AG04450 (cell line): ENCODE data around the gene MAN2B1. TPM values are rescaled to one million over a fixed set of nuclear protein-coding genes. Genes with fewer than 3 reads are reported as not detected.
"Not testable (repeated sequence)": the region's sequence is repeated elsewhere in the genome, so short reads cannot be mapped to it uniquely, and the experiment has no call there.

Experiments used
- CTCF ChIA-PET: fragments of 300-600, 350-600 bp; formaldehyde crosslinking; extraction: SDS; loops from one replicate; lab custom pipeline; 2022; ENCODE audit warnings: antibody characterized with exemption, inconsistent platforms; lab: Charles Lee
- POLR2A ChIA-PET: fragments of 350-600 bp; formaldehyde crosslinking; extraction: SDS; loops from one replicate; lab custom pipeline; 2021; ENCODE audit warnings: antibody characterized with exemption, inconsistent platforms; lab: Yijun Ruan, JAX
- DNase-seq: peaks from one replicate; pipeline ENCODE4 v3.0.0-alpha.2; 2011; ENCODE audit warnings: low read depth, low spot score
- H3K27ac ChIP-seq: one replicate; pipeline ENCODE4 v1.5.1; 2012; ENCODE audit warnings: low read depth, low read length, control low read depth
- H3K27me3 ChIP-seq: one replicate; pipeline ENCODE4 v1.6.0; 2012; ENCODE audit warnings: low read length; ENCODE audit not compliant: control insufficient read depth, insufficient read depth
- H3K4me3 ChIP-seq: 2 replicates; pipeline ENCODE4 v1.5.1; 2011; ENCODE audit warnings: mild to moderate bottlenecking, low read depth, low read length, control low read depth
- H3K9me3 ChIP-seq: 2 replicates; pipeline ENCODE4 v1.5.1; 2012; ENCODE audit warnings: low read length; ENCODE audit not compliant: control insufficient read depth, insufficient read depth
- polyA plus RNA-seq: library from polyadenylated mRNA; depleted of rRNA; stranded (reverse); fragments of >200 nt; gene quantifications from 2 replicates; pipeline ENCODE4 v1.2.3, GENCODE V29; 2011
- TF ChIP-seq, protein P1 (sequence below): IDR thresholded peaks from 2 replicates; pipeline ENCODE4 v1.5.1; 2011; ENCODE audit warnings: low read depth, low read length, control low read depth, inconsistent platforms

The MAN2B1 gene
- polyA plus RNA-seq, 1 experiment, result 30.9 TPM

DNA sequence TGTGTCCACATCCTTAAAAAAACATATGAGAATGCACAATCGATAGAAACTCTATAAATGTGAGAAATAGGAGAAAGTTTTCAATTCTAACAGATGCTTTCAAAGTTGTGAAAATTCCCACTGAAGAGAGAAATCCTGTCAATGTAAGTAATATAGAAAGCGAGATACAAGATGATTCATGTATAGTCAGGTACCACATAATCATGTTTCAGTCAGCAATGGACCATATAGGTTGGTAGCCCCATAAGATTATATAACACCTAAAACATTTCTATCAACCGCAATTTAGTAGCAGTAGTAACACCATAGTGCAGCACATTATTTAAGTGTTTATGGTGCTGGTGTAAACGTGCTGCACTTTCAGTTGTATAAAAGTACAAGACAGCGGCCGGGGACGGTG is 37.3 kb downstream of the MAN2B1 start:
- DNase-seq, result no peak
- H3K9me3 ChIP-seq, result peaks cover 68% of the 10 kb centered on the region
- TF ChIP-seq, protein P1, sequence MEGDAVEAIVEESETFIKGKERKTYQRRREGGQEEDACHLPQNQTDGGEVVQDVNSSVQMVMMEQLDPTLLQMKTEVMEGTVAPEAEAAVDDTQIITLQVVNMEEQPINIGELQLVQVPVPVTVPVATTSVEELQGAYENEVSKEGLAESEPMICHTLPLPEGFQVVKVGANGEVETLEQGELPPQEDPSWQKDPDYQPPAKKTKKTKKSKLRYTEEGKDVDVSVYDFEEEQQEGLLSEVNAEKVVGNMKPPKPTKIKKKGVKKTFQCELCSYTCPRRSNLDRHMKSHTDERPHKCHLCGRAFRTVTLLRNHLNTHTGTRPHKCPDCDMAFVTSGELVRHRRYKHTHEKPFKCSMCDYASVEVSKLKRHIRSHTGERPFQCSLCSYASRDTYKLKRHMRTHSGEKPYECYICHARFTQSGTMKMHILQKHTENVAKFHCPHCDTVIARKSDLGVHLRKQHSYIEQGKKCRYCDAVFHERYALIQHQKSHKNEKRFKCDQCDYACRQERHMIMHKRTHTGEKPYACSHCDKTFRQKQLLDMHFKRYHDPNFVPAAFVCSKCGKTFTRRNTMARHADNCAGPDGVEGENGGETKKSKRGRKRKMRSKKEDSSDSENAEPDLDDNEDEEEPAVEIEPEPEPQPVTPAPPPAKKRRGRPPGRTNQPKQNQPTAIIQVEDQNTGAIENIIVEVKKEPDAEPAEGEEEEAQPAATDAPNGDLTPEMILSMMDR, result no peak
- no peak overlapping the region for H3K4me3 ChIP-seq
- H3K27ac ChIP-seq, result no peak overlapping the region
- no peaks in the 10 kb centered on the region for H3K27me3 ChIP-seq
- ChIA-PET POLR2A (no interaction called here), CTCF (interaction anchor here (1.5 kb wide), 1 partner anchor 43 kb away, joined by 3 read pairs; no protein-coding TSS in a partner anchor)

DNA sequence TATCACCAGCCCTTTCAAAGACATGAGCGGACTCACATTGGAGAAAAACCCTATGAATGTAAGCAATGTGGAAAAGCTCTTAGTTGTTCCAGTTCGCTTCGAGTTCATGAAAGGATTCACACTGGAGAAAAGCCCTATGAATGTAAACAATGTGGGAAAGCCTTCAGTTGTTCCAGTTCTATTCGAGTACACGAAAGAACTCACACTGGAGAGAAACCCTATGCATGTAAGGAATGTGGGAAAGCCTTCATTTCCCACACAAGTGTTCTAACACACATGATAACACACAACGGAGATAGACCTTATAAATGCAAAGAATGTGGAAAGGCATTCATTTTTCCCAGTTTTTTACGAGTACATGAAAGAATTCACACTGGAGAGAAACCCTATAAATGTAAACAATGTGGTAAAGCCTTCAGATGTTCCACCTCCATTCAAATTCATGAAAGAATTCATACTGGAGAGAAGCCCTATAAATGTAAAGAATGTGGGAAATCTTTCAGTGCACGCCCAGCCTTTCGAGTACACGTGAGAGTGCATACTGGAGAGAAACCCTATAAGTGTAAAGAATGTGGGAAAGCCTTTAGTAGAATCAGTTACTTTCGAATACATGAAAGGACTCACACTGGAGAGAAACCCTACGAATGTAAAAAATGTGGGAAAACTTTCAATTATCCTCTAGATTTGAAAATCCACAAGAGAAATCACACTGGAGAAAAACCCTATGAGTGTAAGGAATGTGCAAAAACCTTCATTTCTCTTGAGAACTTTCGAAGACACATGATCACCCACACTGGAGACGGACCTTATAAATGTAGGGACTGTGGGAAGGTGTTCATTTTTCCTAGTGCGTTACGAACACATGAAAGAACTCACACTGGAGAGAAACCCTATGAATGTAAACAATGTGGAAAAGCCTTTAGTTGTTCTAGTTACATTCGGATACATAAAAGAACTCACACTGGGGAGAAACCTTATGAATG is 38.2 kb downstream of the MAN2B1 start:
- H3K27ac ChIP-seq, result no peak overlapping the region

DNA sequence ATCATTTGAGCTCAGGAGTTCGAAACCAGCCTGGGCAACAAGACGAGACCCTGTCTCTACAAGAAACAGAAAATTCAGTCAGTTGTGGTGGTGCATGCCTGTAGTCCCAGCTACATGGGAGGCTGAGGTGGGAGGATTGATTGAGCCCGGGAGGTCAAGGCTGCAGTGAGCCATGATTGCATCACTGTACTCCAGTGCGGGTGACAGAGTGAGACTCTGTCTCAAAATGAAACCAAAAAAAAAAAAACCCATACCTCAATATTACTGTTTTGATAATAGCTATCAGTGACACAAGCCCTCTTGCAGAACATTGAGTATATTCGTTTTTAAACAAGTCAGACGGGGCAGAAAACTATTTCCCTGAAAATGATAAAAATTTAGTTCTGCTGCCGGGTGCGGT is 39.6 kb downstream of the MAN2B1 start:
- no peaks in the 10 kb centered on the region for H3K27me3 ChIP-seq
- TF ChIP-seq, protein P1, result no peak
- no peak overlapping the region for H3K4me3 ChIP-seq
- H3K27ac ChIP-seq, result no peak overlapping the region
- ChIA-PET POLR2A (no interaction called here), CTCF (interaction anchor here (0.5 to 1.1 kb wide), 3 partner anchors 13 to 566 kb away, joined by 3 to 4 read pairs (median 4); no protein-coding TSS in a partner anchor)
- DNase-seq, result no peak
- H3K9me3 ChIP-seq, result peaks cover 79% of the 10 kb centered on the region

More for the DNA sequence above, 38.2 kb downstream of the MAN2B1 start:
- Histone ChIP-seq H3K27me3 (no peaks in the 10 kb centered on the region), H3K9me3 (peaks cover 75% of the 10 kb centered on the region), H3K4me3 (no peak overlapping the region)
- ChIA-PET POLR2A (no interaction called here), CTCF (no interaction called here)
- DNase-seq, result no peak
- TF ChIP-seq, protein P1, result no peak

DNA sequence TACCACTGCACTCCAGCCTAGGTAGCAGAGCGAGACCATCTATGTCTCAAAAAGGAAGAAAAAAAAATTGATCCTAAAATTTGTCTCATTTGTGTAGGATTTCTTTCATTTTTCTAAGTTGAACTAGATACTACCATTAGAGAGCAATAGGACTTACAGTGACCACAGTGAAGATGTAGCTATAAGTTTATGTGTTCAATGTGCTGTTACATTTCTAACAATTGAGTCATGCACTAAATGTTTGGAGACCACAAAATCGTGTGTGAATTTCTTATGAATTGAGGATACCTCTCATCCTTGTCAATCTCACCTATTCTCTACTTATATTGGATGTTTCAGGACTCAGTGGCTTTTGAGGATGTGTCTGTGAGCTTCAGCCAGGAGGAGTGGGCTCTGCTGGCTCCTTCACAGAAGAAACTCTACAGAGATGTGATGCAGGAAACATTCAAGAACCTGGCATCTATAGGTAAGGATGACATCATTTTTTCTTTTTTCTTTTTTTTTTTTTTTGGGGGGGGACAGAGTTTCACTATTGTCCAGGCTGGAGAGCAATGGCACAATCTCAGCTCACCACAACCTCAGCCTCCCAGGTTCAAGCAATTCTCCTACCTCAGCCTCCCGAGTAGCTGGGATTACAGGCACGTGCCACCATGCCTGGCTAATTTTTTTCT is 43.0 kb downstream of the MAN2B1 start:
- DNase-seq, result no peak
- H3K4me3 ChIP-seq, result no peak overlapping the region
- TF ChIP-seq, protein P1, result no peak
- H3K9me3 ChIP-seq, result peaks cover 83% of the 10 kb centered on the region
- POLR2A ChIA-PET, result interaction anchor here (0.5 kb wide), 1 partner anchor 12 kb away, joined by 3 read pairs; no protein-coding TSS in a partner anchor
- CTCF ChIA-PET, result interaction anchor here (0.6 to 1.7 kb wide), 2 partner anchors 17 to 24 kb away, joined by 4 to 8 read pairs; no protein-coding TSS in a partner anchor
- H3K27me3 ChIP-seq, result no peaks in the 10 kb centered on the region
- no peak overlapping the region for H3K27ac ChIP-seq

DNA sequence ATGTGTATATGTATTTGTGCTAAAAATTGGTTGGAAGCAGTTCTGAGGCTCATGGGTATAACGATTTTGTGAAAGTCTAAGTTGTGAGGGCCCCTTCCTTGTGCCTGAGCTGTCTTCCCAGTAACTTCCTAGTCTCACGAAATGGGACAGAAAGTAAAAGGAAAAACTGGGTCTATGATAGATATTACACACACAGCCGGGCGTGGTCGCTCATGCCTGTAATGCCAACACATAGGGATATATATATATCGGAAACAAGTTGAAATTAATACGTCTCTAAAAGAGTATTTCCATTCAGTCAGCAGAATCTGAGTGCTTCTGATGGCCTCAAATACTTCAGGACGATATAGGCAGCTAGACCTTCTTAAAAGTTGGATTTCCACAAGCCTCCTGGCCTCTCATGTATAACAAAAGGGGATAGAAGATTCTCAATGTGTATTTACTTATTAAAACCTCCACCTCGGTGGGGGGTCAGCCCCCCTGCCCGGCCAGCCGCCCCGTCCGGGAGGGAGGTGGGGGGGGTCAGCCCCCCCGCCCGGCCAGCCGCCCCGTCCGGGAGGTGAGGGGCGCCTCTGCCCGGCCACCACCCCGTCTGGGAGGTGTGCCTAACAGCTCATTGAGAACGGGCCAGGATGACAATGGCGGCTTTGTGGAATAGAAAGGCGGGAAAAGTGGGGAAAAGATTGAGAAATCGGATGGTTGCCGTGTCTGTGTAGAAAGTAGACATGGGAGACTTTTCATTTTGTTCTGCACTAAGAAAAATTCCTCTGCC is 45.1 kb downstream of the MAN2B1 start:
- H3K27ac ChIP-seq, DNase-seq, H3K4me3 ChIP-seq, CTCF ChIA-PET, H3K27me3 ChIP-seq: not testable (repeated sequence)
- POLR2A ChIA-PET, result interaction anchor here (0.6 kb wide), 1 partner anchor 37 kb away, joined by 3 read pairs; no protein-coding TSS in a partner anchor
- H3K9me3 ChIP-seq, result peaks cover 73% of the 10 kb centered on the region
